ENCODE data around the gene TMC6.
"Not testable (repeated sequence)": the region's sequence is repeated elsewhere in the genome, so short reads cannot be mapped to it uniquely, and the experiment has no call there.

TMC6 gene

GRCh38 chr17:78072961-78073360 is 55.6 kb downstream of the TMC6 start:
- H3K27me3 ChIP-seq (ENCODE audit: control insufficient read depth, insufficient read depth, low read length) = no peaks in the 10 kb centered on the region
- peaks cover 36% of the 10 kb centered on the region for H3K36me3 ChIP-seq (ENCODE audit: control insufficient read depth, insufficient read depth, low read length)
- H3K27ac ChIP-seq (ENCODE audit: low read depth, low read length) = no peak overlapping the region
- H3K4me3 ChIP-seq (ENCODE audit: low read length) = no peak overlapping the region
- H3K4me1 ChIP-seq (ENCODE audit: control insufficient read depth, insufficient read depth, low read length) = no peaks in the 10 kb centered on the region
- H3K9ac ChIP-seq (ENCODE audit: low read length) = no peak overlapping the region

GRCh38 chr17:78069695-78070094 is 58.9 kb downstream of the TMC6 start:
- H3K36me3 ChIP-seq (ENCODE audit: control insufficient read depth, insufficient read depth, low read length) = peaks cover 37% of the 10 kb centered on the region

GRCh38 chr17:78066976-78067375 is 61.6 kb downstream of the TMC6 start:
- not testable (repeated sequence) for H3K27ac ChIP-seq (ENCODE audit: low read depth, low read length); H3K9ac ChIP-seq (ENCODE audit: low read length); H3K27me3 ChIP-seq (ENCODE audit: control insufficient read depth, insufficient read depth, low read length); H3K4me3 ChIP-seq (ENCODE audit: low read length); H3K4me1 ChIP-seq (ENCODE audit: control insufficient read depth, insufficient read depth, low read length)
- H3K36me3 ChIP-seq (ENCODE audit: control insufficient read depth, insufficient read depth, low read length) = peaks cover 16% of the 10 kb centered on the region

More at GRCh38 chr17:78069695-78070094, 58.9 kb downstream of the TMC6 start:
- Histone ChIP-seq H3K27ac (ENCODE audit: low read depth, low read length) (no peak overlapping the region), H3K9ac (ENCODE audit: low read length) (no peak overlapping the region), H3K27me3 (ENCODE audit: control insufficient read depth, insufficient read depth, low read length) (no peaks in the 10 kb centered on the region), H3K4me1 (ENCODE audit: control insufficient read depth, insufficient read depth, low read length) (no peaks in the 10 kb centered on the region), H3K4me3 (ENCODE audit: low read length) (no peak overlapping the region)

- Histone ChIP-seq H3K27ac (ENCODE audit: low read depth, low read length) (no peak overlapping the region), H3K36me3 (ENCODE audit: control insufficient read depth, insufficient read depth, low read length) (peaks cover 14% of the 10 kb centered on the region), H3K9ac (ENCODE audit: low read length) (no peak overlapping the region), H3K4me3 (ENCODE audit: low read length) (no peak overlapping the region), H3K4me1 (ENCODE audit: control insufficient read depth, insufficient read depth, low read length) (no peaks in the 10 kb centered on the region), H3K27me3 (ENCODE audit: control insufficient read depth, insufficient read depth, low read length) (no peaks in the 10 kb centered on the region)
These were observed 63.8 kb downstream of the TMC6 start for GRCh38 chr17:78064708-78065107.

GRCh38 chr17:78063489-78063888 is 65.1 kb downstream of the TMC6 start:
- Histone ChIP-seq H3K9ac (ENCODE audit: low read length) (no peak overlapping the region), H3K36me3 (ENCODE audit: control insufficient read depth, insufficient read depth, low read length) (peaks cover 14% of the 10 kb centered on the region), H3K27me3 (ENCODE audit: control insufficient read depth, insufficient read depth, low read length) (no peaks in the 10 kb centered on the region), H3K4me3 (ENCODE audit: low read length) (no peak overlapping the region), H3K4me1 (ENCODE audit: control insufficient read depth, insufficient read depth, low read length) (no peaks in the 10 kb centered on the region), H3K27ac (ENCODE audit: low read depth, low read length) (no peak overlapping the region)

GRCh38 chr17:78062596-78062995 is 66.0 kb downstream of the TMC6 start:
- Histone ChIP-seq H3K9ac (ENCODE audit: low read length) (no peak overlapping the region), H3K4me1 (ENCODE audit: control insufficient read depth, insufficient read depth, low read length) (no peaks in the 10 kb centered on the region), H3K27me3 (ENCODE audit: control insufficient read depth, insufficient read depth, low read length) (no peaks in the 10 kb centered on the region), H3K4me3 (ENCODE audit: low read length) (no peak overlapping the region), H3K36me3 (ENCODE audit: control insufficient read depth, insufficient read depth, low read length) (peaks cover 10% of the 10 kb centered on the region), H3K27ac (ENCODE audit: low read depth, low read length) (no peak overlapping the region)
